Natural killer cell (primary cell): ENCODE data around the gene MIGA2. TPM values are rescaled to one million over a fixed set of nuclear protein-coding genes. Genes with fewer than 3 reads are reported as not detected.

Experiments
- ATAC-seq, 3 donors: fragments of 150-1000 bp in 2 of 3; fragments of 200-7000 bp in 1 of 3; cut with Tn5 transposase; 1 replicate in 1 of 3; 2 replicates in 2 of 3; pipeline ENCODE4 v1.10.0; 2021; ENCODE audit warnings: mild to moderate bottlenecking in 2 of 3, moderate library complexity in 2 of 3
- DNase-seq, 2 donors: peaks; one replicate each; pipeline versions ENCODE4 v3.0.0 to v3.0.0-alpha.2; 2013 to 2021; ENCODE audit warnings: mixed read lengths in 1 of 2
- H3K27ac ChIP-seq: one replicate; pipeline ENCODE4 v1.5.1; 2013; ENCODE audit warnings: mild to moderate bottlenecking, low read length
- H3K27me3 ChIP-seq: one replicate; pipeline ENCODE4 v1.6.1; 2013; ENCODE audit warnings: low read length; ENCODE audit not compliant: control insufficient read depth, insufficient read depth
- H3K36me3 ChIP-seq: one replicate; pipeline ENCODE4 v1.6.1; 2013; ENCODE audit warnings: low read length; ENCODE audit not compliant: control insufficient read depth, insufficient read depth
- H3K4me1 ChIP-seq: one replicate; pipeline ENCODE4 v1.6.1; 2013; ENCODE audit warnings: low read length; ENCODE audit not compliant: control insufficient read depth, insufficient read depth
- H3K4me3 ChIP-seq: one replicate; pipeline ENCODE4 v1.5.1; 2013; ENCODE audit warnings: low read length
- H3K9me3 ChIP-seq: one replicate; pipeline ENCODE4 v1.6.1; 2013; ENCODE audit warnings: low read length; ENCODE audit not compliant: control insufficient read depth, insufficient read depth
- H3K27ac Mint-ChIP-seq, 2 donors: one replicate each; pipeline ENCODE4 v1.8.0; 2022; ENCODE audit warnings: mild to moderate bottlenecking in 2 of 2, mixed read lengths in 2 of 2, moderate library complexity in 1 of 2
- H3K27me3 Mint-ChIP-seq, 2 donors: one replicate each; pipeline ENCODE4 v1.8.0; 2022; ENCODE audit warnings: low read depth in 2 of 2, mixed read lengths in 2 of 2
- H3K36me3 Mint-ChIP-seq: one replicate; pipeline ENCODE4 v1.8.0; 2022; ENCODE audit warnings: mixed read lengths
- H3K4me1 Mint-ChIP-seq, 2 donors: one replicate each; pipeline ENCODE4 v1.8.0; 2022; ENCODE audit warnings: mixed read lengths in 2 of 2
- H3K4me3 Mint-ChIP-seq: one replicate; pipeline ENCODE4 v1.8.0; 2022; ENCODE audit warnings: mild to moderate bottlenecking, moderate library complexity, mixed read lengths
- H3K9me3 Mint-ChIP-seq, 2 donors: one replicate each; pipeline ENCODE4 v1.8.0; 2022; ENCODE audit warnings: mixed read lengths in 2 of 2
- CTCF ChIP-seq: fragments of 200-600 bp; IDR thresholded peaks from one replicate; pipeline ENCODE4 v1.8.0; 2022; ENCODE audit warnings: antibody characterized with exemption
- WGBS: methylation state at CpG from one replicate; pipeline ENCODE4 v1.1.7; 2013; ENCODE audit warnings: missing lambda C conversion rate; ENCODE audit not compliant: insufficient coverage; 5-methylcytosine and 5-hydroxymethylcytosine counted together
- intact Hi-C: fragments of 100-400 bp; cut with micrococcal nuclease; formaldehyde crosslinking; loops from one replicate; pipeline ENCODE4 v1.14.2; 2022
- total RNA-seq, 4 donors: library from RNA; stranded (reverse); fragments of 120-200 nt in 1 of 4; gene quantifications; one replicate each; pipeline versions ENCODE4 v1.2.3 to v1.2.4, GENCODE V29; 2013 to 2022

MIGA2 gene
- total RNA-seq, 3 donors from 2014 or later (not counting 1 experiment from before 2014, with no cell fraction given): 67.3 to 77.9 (median 73.9) TPM

GRCh38 chr9:129028192-129028966 is 8.0 kb upstream of the MIGA2 start, which contains the start of gene SH3GLB2:
Gene SH3GLB2 (minus strand): TSS chr9:129028331. CDS start chr9:129028154, 177 bp downstream.
- Mint-ChIP-seq H3K4me1 (peaks cover 6 to 18% of the 10 kb centered on the region in 2 donors), H3K4me3 (peak within 1 kb of the TSS; percentile 83), H3K36me3 (no peaks in the 10 kb centered on the region), H3K27me3 (no peaks in the 10 kb centered on the region), H3K27ac (peak within 1 kb of the TSS; percentile 29 to 77), H3K9me3 (no peaks in the 10 kb centered on the region)
- ATAC-seq (peak; percentile 90 to 98 (median 92)), DNase-seq (peak; percentile 86 to 94)
- H3K9me3 ChIP-seq: no peaks in the 10 kb centered on the region
- peak; percentile 42 for TF ChIP-seq CTCF
- peak within 1 kb of the TSS; percentile 63 for H3K4me3 ChIP-seq
- peak within 1 kb of the TSS; percentile 63 for H3K27ac ChIP-seq
- intact Hi-C loops: loop anchor here (1.0 kb wide), 1 partner anchor 8 kb away; the partner anchor contains the start of gene MIGA2
- H3K27me3 ChIP-seq: no peaks in the 10 kb centered on the region
- H3K4me1 ChIP-seq: peaks cover 17% of the 10 kb centered on the region
- H3K36me3 ChIP-seq: no peaks in the 10 kb centered on the region
- WGBS: 1% methylated on average over 58 of the region's 60 CpGs

- no peak for ATAC-seq
- Mint-ChIP-seq H3K27ac (no peak overlapping the region), H3K27me3 (no peaks in the 10 kb centered on the region), H3K4me3 (no peak overlapping the region), H3K4me1 (peaks cover 6 to 17% of the 10 kb centered on the region in 2 donors), H3K9me3 (no peaks in the 10 kb centered on the region), H3K36me3 (no peaks in the 10 kb centered on the region)
- DNase-seq: peak in 1 of 2 donors; percentile 4
- Histone ChIP-seq H3K4me3 (no peak overlapping the region), H3K36me3 (no peaks in the 10 kb centered on the region), H3K4me1 (peaks cover 17% of the 10 kb centered on the region), H3K27ac (no peak overlapping the region), H3K27me3 (no peaks in the 10 kb centered on the region), H3K9me3 (no peaks in the 10 kb centered on the region)
- TF ChIP-seq CTCF: no peak
- intact Hi-C loops: no loop called here
Measured at GRCh38 chr9:129030191-129030590, 6.2 kb upstream of the MIGA2 start.

GRCh38 chr9:129031514-129031913 is 4.9 kb upstream of the MIGA2 start:
- Mint-ChIP-seq H3K27me3 (no peaks in the 10 kb centered on the region), H3K4me1 (peaks cover 12 to 22% of the 10 kb centered on the region in 2 donors), H3K4me3 (no peak overlapping the region), H3K36me3 (no peaks in the 10 kb centered on the region), H3K9me3 (no peaks in the 10 kb centered on the region), H3K27ac (no peak overlapping the region)
- Histone ChIP-seq H3K4me3 (no peak overlapping the region), H3K4me1 (peaks cover 18% of the 10 kb centered on the region), H3K36me3 (no peaks in the 10 kb centered on the region), H3K9me3 (no peaks in the 10 kb centered on the region), H3K27ac (no peak overlapping the region), H3K27me3 (no peaks in the 10 kb centered on the region)
- DNase-seq (no peak), ATAC-seq (no peak)
- TF ChIP-seq CTCF: no peak
- 89% methylated on average over 4 of the region's 4 CpGs for WGBS
- intact Hi-C loops: no loop called here
